NCI-H2171 treated with DMSO at 0.1 percent for 48 hours (cell line): Measurements from ENCODE around the gene ZNF878.

ENCODE experiments used
- DNase-seq: peaks from one replicate; lab custom pipeline; 2025; lab: John Stamatoyannopoulos, UW

Gene ZNF878

GRCh38 chr19:12034620-12035019 lies 18.1 kb downstream of the ZNF878 start:
- no peak for DNase-seq

- no peak for DNase-seq
These were observed 18.6 kb downstream of the ZNF878 start for GRCh38 chr19:12034198-12034597.

GRCh38 chr19:12015753-12016116 lies 37.0 kb downstream of the ZNF878 start:
- no peak for DNase-seq

- DNase-seq = no peak
These were observed 37.6 kb downstream of the ZNF878 start for GRCh38 chr19:12015015-12015752.

DNA sequence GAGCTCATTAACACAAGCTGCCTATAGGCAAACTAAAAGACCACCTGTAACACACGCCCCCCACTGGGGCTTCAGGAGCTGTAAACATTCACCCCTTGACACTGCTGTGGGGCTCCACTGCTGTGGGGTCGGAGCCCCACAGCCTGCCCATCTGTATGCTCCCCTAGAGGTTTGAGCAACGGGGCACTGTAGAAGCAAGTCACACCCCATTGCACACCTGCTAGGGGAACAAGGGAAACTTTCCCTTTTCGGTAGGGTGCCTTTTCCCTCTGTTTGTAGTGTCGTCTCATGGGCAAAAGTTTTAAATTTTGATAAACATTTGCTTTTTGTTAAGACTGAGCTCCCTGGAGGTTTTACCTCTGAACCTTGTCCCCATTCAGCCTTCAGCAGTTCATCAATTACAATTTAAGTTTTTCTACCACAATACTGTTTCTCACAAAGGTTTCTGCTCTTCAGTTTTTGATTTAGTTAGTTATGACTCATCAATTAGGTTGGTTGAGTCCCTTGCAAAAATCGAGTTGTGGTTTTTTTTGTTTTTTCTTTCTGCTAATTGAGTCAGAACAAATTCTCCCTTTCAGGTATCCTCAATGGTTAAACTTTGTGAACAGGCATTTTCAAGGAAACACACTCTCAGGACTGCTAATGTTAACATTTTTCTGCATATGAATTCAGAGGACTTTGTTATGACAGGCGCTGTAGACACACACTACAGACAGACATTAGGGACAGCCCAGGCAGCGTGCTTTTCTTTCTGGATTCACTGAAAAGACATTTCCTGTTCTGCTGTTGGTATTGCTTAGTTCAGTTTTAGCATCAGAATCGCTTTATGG lies 52.4 kb downstream of the ZNF878 start:
- DNase-seq = no peak

DNA sequence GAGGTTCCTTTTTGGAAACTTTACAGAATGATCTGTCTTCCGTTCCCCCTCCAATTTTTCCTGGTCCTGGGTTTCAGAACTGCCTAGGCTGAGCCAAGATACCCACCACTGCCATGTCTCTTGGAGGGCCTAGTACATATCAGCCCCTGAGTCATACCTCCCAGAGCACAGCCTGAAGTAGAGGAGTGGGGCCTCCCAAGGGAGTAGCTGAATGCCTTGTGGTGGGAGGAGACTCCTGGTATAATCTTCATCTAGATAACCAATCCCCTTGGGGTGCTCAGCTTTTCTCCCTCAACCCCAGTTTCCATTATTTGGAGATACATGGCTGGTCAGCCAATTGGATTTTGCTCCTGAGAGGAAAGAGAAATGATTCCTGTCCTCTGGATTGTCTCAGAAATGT lies 57.6 kb downstream of the ZNF878 start:
- no peak for DNase-seq
